Brain microvascular endothelial cell (primary cell): ENCODE data around the gene GFPT1.

ENCODE experiments used
- DNase-seq: peaks from one replicate; pipeline ENCODE4 v3.0.0-alpha.2; 2020
- H3K27ac ChIP-seq: fragments of 250-450 bp; sonication (Bioruptor Pico); 2 replicates; pipeline ENCODE4 v1.5.1; 2020; ENCODE audit warnings: mild to moderate bottlenecking, moderate library complexity
- H3K27me3 ChIP-seq: fragments of 250-450 bp; sonication (Bioruptor Pico); replicated peaks from 2 replicates; pipeline ENCODE4 v1.5.1; 2020; ENCODE audit warnings: mild to moderate bottlenecking
- H3K36me3 ChIP-seq: fragments of 250-450 bp; sonication (Bioruptor Pico); replicated peaks from 2 replicates; pipeline ENCODE4 v1.5.1; 2020; ENCODE audit warnings: mild to moderate bottlenecking
- H3K4me3 ChIP-seq: 2 replicates; pipeline ENCODE4 v1.5.1; 2011; ENCODE audit warnings: low read depth, mild to moderate bottlenecking, control low read depth, low read length, moderate library complexity
- in situ Hi-C: cut with HindIII; loops from 2 replicates; pipeline ENCODE4 v1.10.0; 2017; ENCODE audit warnings: low sequenced_read_pairs, low pct_ligation_motif_present
- TF ChIP-seq, protein P1 (sequence below): IDR thresholded peaks from 2 replicates; pipeline ENCODE4 v1.5.1; 2011; ENCODE audit warnings: low read depth, mild to moderate bottlenecking, moderate library complexity, low read length, control low read depth, inconsistent platforms; ENCODE audit errors: missing control alignments

GFPT1 gene

GRCh38 chr2:69386789-69387734 lies at the start of gene GFPT1:
Gene GFPT1 (minus strand): TSS chr2:69387227. CDS start chr2:69387071, 156 bp downstream.
- TF ChIP-seq, protein P1, sequence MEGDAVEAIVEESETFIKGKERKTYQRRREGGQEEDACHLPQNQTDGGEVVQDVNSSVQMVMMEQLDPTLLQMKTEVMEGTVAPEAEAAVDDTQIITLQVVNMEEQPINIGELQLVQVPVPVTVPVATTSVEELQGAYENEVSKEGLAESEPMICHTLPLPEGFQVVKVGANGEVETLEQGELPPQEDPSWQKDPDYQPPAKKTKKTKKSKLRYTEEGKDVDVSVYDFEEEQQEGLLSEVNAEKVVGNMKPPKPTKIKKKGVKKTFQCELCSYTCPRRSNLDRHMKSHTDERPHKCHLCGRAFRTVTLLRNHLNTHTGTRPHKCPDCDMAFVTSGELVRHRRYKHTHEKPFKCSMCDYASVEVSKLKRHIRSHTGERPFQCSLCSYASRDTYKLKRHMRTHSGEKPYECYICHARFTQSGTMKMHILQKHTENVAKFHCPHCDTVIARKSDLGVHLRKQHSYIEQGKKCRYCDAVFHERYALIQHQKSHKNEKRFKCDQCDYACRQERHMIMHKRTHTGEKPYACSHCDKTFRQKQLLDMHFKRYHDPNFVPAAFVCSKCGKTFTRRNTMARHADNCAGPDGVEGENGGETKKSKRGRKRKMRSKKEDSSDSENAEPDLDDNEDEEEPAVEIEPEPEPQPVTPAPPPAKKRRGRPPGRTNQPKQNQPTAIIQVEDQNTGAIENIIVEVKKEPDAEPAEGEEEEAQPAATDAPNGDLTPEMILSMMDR, result no peak
- Histone ChIP-seq H3K27ac (peak within 1 kb of the TSS; percentile 94), H3K27me3 (no peaks in the 10 kb centered on the region), H3K4me3 (peak within 1 kb of the TSS; percentile 83), H3K36me3 (peaks cover 8% of the 10 kb centered on the region)
- in situ Hi-C loops, result no loop called here
- peak; percentile 90 for DNase-seq

DNA sequence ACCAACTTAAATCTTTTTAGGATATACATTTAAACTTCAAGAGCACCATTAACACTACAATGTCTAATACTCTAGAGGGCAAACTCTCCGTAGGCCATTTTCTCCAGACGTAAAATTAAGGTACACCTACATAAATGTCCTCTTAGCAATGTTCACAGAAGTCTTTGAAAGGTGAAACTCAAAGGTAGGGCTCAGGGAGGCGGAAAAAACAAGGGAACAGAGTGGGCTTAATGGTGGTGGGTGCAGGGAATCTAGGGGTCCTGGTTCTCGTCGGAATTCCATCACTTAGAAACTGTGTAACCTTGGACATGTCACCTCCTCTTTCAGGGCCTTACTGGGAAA lies 49.5 kb upstream of the GFPT1 start:
- Histone ChIP-seq H3K36me3 (no peaks in the 10 kb centered on the region), H3K27me3 (no peaks in the 10 kb centered on the region), H3K27ac (peak overlapping the region; percentile 83), H3K4me3 (peak overlapping the region; percentile 89)
- TF ChIP-seq, protein P1, result no peak
- in situ Hi-C loops, result no loop called here
- peak; percentile 20 for DNase-seq

DNA sequence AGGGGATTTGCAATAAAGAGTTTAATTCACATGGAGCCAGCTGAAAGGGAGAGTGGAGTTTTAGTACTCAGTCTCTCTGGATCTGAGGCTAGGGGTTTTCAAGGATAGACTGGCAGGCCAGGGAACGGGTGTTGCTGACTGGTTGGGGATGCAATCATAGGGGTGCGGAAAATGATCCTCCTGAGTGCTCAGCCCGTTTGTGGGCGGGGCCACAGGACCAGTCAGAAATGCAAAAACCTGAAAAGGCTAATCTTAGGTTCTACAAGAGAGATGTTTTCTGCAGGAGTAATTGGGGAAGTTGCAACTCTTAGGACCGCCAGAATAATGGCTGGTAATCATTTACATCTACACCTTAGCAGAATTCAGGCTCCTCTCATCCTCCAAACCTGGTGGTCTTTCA lies 47.7 kb upstream of the GFPT1 start:
- DNase-seq, result no peak
- in situ Hi-C loops, result no loop called here
- Histone ChIP-seq H3K27ac (no peak overlapping the region), H3K27me3 (no peaks in the 10 kb centered on the region), H3K4me3 (no peak overlapping the region), H3K36me3 (no peaks in the 10 kb centered on the region)
- TF ChIP-seq, protein P1, result no peak

DNA sequence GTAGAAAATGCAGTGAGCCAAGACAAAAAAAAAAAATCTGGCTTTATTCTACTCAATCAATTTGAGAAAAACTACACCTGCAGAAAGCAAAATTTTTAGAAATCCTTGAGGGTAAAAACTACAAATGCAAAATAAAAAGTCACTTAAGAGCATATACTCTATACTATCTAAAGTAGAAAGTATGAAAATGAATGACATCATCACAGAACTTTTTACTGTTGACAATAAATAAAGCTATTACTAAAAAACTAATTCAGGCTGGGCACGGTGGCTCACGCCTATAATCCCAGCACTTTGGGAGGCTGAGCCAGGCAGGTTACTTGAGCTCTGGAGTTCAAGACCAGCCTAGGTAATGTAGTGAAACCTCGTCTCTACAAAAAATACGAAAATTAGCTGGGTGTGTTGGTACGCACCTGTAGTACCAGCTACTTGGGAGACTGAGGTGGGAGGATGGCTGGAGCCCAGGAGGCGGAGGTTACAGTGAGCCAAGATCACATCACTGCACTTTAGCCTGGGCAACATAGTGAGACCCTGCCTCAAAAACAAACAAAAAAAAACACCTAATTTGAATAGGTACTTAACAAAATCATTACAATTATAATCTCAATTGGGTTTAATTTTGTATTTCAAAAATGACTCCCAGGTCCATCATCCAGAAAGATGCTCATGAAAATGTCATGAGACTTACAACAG lies 42.6 kb upstream of the GFPT1 start:
- no peak for DNase-seq
- in situ Hi-C loops, result no loop called here
- no peak overlapping the region for H3K4me3 ChIP-seq
- H3K36me3 ChIP-seq, result peaks cover 6% of the 10 kb centered on the region
- no peaks in the 10 kb centered on the region for H3K27me3 ChIP-seq
- TF ChIP-seq, protein P1, result no peak
- no peak overlapping the region for H3K27ac ChIP-seq

DNA sequence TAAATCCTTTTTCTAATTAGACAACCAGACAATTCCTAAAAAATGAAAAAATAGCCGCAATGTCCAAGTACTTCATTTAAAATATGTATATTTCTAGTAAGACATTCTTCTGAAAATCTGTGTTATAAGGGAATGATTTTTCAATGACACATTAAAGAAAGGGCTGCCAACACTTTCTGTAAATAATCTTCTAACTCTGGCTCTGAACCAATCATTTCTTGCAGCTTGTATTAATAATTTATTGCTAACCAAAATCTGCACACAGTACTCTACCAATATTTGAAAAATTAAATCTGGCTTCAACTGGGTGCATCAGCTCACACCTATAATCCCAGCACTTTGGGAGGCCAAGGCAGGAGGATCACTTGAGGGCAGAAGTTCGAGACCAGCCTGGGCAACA lies 42.0 kb upstream of the GFPT1 start:
- Histone ChIP-seq H3K27me3 (no peaks in the 10 kb centered on the region), H3K4me3 (no peak overlapping the region), H3K27ac (no peak overlapping the region), H3K36me3 (peaks cover 6% of the 10 kb centered on the region)
- TF ChIP-seq, protein P1, result no peak
- no peak for DNase-seq
- in situ Hi-C loops, result no loop called here
